HG03575 (cell line): Measurements from ENCODE around the gene CLSTN2.

Experiments
- ATAC-seq: cut with Tn5 transposase; IDR thresholded peaks from one replicate; pipeline ENCODE4 v1.9.1; 2021; ENCODE audit not compliant: unreplicated experiment, insufficient number of reproducible peaks, low FRiP score; ENCODE audit errors: extremely low read depth

Gene CLSTN2

DNA sequence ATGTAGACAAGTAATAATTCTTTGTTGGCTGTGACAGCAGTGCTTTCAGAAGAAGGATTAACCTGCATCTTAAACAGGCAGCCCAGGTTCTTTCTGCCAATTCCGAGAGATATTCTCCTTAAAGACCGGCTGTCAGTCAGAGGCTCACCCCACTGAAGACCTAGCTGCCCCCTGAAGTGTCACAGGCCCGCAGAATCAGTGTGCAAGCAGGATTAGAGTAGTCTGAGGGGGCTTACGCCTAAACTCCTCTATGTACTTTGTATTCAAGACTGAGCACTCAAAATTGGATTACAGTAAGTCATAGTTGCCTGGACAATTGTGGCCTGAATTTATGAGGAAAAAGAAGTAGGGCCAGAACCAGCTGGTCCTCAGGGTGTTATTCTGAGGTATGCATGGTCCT is 342.9 kb downstream of the CLSTN2 start:
- no peak for ATAC-seq

- ATAC-seq = no peak
Observed at GRCh38 chr3:140284372-140284771, 349.4 kb downstream of the CLSTN2 start.

DNA sequence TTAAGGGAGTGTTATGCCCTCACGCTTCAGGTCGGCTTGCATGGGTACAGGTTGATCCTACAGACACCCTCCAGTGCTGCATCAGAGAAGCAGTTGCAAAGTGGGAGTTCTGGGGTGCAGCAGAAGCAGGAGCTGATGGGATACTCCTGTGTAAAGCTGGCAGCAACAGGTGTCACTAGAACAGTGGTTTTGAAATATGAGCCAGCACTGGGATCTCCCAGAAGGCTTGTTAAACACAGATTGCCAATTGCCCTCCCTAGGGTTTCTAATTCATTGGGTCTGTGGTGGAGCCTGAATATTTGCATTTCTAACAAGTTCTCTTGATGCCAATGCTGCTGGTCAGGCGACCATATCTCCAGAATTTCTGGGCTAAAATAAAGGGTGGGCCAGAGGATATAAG is 350.4 kb downstream of the CLSTN2 start:
- ATAC-seq = no peak

DNA sequence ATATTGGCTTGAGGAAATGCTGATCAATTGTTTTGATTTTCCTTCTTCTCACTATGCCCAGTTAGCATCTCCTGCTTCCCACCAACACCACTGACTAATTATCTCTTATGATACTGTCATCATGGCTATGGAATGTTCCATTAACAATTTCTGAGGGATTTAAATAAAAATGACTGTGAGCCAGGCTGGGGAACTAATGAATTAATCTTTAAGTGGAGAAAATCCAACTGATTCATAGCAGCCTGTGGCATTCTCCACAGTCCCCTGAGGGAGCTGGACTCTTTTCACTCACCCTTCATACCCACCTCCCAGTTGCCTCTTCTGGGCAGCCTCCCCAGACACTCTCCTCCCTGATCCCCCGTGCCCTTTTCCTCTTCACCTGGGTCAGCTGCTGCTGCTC is 353.6 kb downstream of the CLSTN2 start:
- no peak for ATAC-seq

- no peak for ATAC-seq
Observed at GRCh38 chr3:140290105-140290504, 355.1 kb downstream of the CLSTN2 start.

- no peak for ATAC-seq
Observed at GRCh38 chr3:140292170-140292569, 357.2 kb downstream of the CLSTN2 start.

DNA sequence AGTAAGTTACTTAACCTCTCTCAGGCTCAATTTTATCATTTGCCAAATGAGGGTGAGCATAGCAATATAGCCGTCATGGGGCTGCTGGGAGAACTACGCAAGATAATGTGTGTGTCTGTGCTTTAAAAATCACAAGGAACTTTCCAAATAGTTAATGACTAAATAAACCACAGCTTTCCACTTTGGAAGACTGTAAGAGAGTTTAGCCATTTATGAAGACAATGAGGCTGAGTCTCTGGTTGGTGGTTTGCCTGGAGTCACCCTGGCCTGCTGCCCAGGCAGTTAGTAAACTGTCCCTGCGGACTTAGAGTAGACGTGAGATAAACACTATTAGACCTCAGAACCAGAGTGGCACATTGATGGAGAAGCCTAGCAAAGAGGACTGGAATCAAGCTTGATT is 357.7 kb downstream of the CLSTN2 start:
- ATAC-seq = no peak

GRCh38 chr3:140294058-140294457 is 359.1 kb downstream of the CLSTN2 start:
- ATAC-seq = no peak

GRCh38 chr3:140296796-140297352 is 361.9 kb downstream of the CLSTN2 start:
- no peak for ATAC-seq

DNA sequence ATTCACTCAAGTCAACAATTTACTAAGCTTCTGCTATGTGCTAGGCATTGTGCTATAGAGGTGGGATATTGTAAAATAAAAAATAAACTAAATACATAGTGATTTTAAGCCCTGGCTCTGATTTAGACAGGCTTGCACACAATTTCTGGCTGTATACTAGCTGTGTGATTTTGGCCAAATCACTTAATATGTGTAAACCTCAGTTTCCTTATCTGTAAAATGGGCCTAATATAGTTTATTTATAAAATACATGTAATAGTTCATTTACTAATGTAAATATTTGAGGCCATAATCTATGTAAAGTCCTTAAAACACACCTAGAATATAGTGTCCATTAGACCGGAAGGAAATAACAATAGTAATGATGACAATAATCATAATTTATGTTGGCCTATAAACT is 363.1 kb downstream of the CLSTN2 start:
- ATAC-seq = no peak

- ATAC-seq = no peak
Observed at GRCh38 chr3:140298569-140299070, 363.6 kb downstream of the CLSTN2 start.

GRCh38 chr3:140303875-140304274 is 368.9 kb downstream of the CLSTN2 start:
- ATAC-seq = no peak

- no peak for ATAC-seq
Observed at GRCh38 chr3:140308535-140308934, 373.6 kb downstream of the CLSTN2 start.

DNA sequence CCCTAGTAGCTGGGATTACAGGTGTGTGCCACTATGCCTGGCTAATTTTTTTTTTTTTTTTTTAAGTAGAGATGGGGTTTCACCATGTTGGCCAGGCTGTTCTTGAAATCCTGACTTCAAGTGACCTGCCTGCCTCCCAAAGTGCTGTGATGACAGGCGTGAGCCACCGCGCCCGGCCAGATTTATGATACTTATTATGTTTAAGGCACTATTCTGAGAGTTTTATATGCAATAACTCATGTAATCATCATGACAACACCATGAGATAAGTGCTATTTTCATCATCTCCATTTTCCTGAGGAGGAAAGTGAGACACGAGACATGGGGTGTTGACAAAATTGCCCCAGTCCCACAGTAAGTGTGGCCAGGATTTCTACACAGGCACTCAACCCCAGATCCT is 376.4 kb downstream of the CLSTN2 start:
- no peak for ATAC-seq

DNA sequence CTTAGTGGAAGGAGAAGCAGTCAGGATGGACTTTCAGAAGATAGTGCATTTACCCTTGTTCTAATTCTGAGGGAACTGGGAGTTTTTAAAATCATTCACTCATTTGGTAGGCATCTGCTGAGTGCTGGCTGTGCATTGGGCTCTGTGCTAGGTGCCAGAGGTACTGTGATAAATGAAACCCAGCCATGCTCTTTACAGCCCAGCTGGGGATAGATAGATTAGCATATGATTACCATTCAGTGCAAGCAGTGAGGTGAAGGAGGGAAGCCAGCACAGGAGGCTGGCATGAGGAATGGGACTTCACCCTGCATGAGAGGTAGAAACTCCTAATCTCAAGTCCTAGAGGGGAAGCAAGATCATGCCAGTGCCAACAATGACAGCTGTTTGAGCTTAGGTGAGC is 381.0 kb downstream of the CLSTN2 start:
- ATAC-seq = no peak

DNA sequence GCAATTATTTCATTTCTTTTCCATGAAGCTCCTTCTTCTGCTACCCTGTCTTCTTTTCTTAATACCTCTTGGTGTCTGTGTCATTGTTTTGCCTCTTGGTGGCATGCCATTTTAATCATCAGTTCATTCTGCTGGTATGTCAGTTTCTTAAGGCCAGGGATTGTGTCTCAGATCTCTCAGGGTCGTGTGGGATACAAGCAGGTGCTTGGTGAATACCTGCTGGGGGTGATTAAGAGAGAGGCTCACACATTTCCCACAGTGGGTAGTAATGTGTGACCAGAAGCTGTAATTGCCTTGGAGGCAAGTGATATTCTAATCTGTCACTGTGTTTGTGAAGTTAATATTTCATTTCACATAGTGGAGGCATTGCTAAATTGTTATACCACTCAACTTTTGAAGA is 381.5 kb downstream of the CLSTN2 start:
- ATAC-seq = no peak

DNA sequence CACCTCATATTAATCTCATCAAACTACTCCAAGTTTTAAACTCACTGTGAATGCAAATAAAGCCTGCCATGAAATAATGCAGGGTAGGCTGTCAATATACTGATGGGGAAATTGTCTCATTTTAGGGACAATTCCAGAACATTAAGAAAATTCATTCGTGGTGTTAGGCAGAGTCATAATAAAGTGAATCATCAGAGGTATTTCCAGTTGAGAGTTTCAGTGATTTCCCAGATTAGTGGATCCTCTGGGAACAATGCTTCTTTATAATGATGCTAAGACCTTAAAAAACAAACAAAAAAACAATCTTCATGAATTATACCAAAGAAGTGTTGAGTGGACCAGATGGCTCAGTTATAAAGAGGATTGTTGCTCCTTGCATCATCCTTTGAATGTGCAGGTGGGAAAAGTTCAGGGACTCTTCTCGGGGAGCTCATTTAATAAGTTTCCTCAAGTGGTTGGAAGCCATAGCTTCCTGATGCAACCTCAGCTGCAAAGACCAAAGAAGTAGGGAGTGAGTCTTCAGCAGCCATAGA is 381.9 kb downstream of the CLSTN2 start:
- no peak for ATAC-seq

DNA sequence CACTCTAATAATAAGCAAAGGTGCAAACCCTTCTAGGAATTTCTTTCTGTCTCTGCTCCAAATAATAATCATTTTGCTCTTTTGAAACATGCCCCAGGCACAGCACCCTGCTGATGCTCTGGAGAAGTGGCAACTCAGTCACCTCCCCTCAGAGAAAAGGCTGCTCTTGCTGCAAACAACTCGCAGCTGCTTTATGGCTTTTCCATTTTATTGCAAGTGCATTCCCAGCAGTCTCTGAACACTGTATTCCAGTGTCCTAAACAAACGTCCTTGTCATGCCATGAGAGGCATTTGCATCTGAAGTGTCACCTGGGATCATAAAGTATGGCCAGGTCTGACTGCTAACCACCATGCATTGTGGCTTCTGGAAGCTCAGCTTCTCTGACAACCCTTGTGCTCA is 384.8 kb downstream of the CLSTN2 start:
- ATAC-seq = no peak

DNA sequence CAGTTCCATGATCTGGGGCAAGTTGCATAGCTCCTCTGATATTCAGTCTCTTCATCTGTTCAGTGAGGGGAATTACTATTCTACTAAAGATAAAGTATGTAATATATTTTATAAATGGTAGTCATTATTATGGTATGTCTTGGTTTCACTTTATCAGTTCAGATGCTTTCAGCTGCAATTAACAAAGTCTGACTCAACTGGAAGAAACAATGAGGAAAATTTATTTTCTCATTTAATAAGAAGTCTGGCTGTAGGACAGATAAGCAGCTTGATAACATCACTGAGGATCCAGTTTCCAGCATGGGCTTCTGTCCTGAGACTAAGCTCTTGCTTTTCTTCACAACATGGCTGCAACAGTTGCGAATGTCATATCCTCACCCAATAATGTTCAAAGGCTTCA is 388.6 kb downstream of the CLSTN2 start:
- ATAC-seq = no peak

- no peak for ATAC-seq
Observed at GRCh38 chr3:140332131-140332530, 397.1 kb downstream of the CLSTN2 start.
